Endothelial cell of umbilical vein (primary cell): ENCODE data around the gene GNG2. TPM values are rescaled to one million over a fixed set of nuclear protein-coding genes. Genes with fewer than 3 reads are reported as not detected.
A peak's percentile ranks its signal among the peaks of the same experiment; 100 is the strongest.

Source experiments
- BruUV-seq: library from RNA; stranded (reverse); fragments of 400-500 nt; replicated peaks from 2 replicates; lab custom pipeline; 2021; lab: Mats Ljungman, UMichigan
- CTCF ChIA-PET: fragments of 300-600, 350-600 bp; sonication (Branson Sonifier 250); formaldehyde crosslinking; loops from one replicate; lab custom pipeline; 2021; ENCODE audit warnings: antibody characterized with exemption, inconsistent platforms; lab: Charles Lee
- POLR2A ChIA-PET: fragments of 300-600, 350-600 bp; sonication (Branson Sonifier 250); formaldehyde crosslinking; loops from one replicate; lab custom pipeline; 2021; ENCODE audit warnings: antibody characterized with exemption, inconsistent platforms; lab: Charles Lee
- DNase-seq: peaks from one replicate; pipeline ENCODE4 v3.0.0-alpha.2; 2011; ENCODE audit warnings: low read depth, low spot score
- FAIRE-seq: peaks from 2 replicates; lab custom pipeline; 2011; peaks lifted over from hg19 to GRCh38; lab: Jason Lieb, UNC
- H2AFZ ChIP-seq: 2 replicates; pipeline ENCODE4 v1.6.0; 2012; ENCODE audit warnings: low read depth, low read length, control low read depth, inconsistent platforms
- H3K27ac ChIP-seq: 2 replicates; pipeline ENCODE4 v1.5.1; 2011; ENCODE audit warnings: low read depth, mild to moderate bottlenecking, control low read depth, low read length, moderate library complexity; ENCODE audit not compliant: insufficient read depth
- H3K27me3 ChIP-seq, 2 experiments: 2 replicates each; pipeline versions ENCODE4 v1.6.0 to v1.6.1; 2011; ENCODE audit warnings: low read length in 2 of 2, mixed read lengths in 1 of 2; ENCODE audit not compliant: control insufficient read depth in 2 of 2, insufficient read depth in 2 of 2
- H3K36me3 ChIP-seq, 2 experiments: 2 replicates in 1 of 2; 3 replicates in 1 of 2; pipeline ENCODE4 v1.5.1; 2011; ENCODE audit warnings: low read length in 2 of 2, mild to moderate bottlenecking in 1 of 2, moderate library complexity in 1 of 2; ENCODE audit not compliant: control insufficient read depth in 2 of 2, insufficient read depth in 2 of 2; ENCODE audit errors: extremely low read depth in 1 of 2
- H3K4me1 ChIP-seq: 3 replicates; pipeline ENCODE4 v1.5.1; 2011; ENCODE audit warnings: mild to moderate bottlenecking, low read length; ENCODE audit not compliant: control insufficient read depth, insufficient read depth; ENCODE audit errors: extremely low read depth
- H3K4me2 ChIP-seq: 2 replicates; pipeline ENCODE4 v1.6.1; 2011; ENCODE audit warnings: low read length, control low read depth, mixed read lengths; ENCODE audit not compliant: insufficient read depth
- H3K4me3 ChIP-seq, 3 experiments: fragments of 200-600 bp in 1 of 3; sonication (generic), shearing (Covaris generic) in 1 of 3; replicated peaks in 1 of 3; 2 replicates each; pipeline ENCODE4 v1.5.1; 2011 to 2016; ENCODE audit warnings: control low read depth in 3 of 3, low read length in 3 of 3, mild to moderate bottlenecking in 2 of 3, inconsistent platforms in 1 of 3, low read depth in 1 of 3, moderate library complexity in 1 of 3; ENCODE audit not compliant: insufficient read depth in 1 of 3
- H3K79me2 ChIP-seq: 2 replicates; pipeline ENCODE4 v1.6.0; 2012; ENCODE audit warnings: low read length, inconsistent platforms; ENCODE audit not compliant: control insufficient read depth, insufficient read depth
- H3K9ac ChIP-seq: replicated peaks from 2 replicates; pipeline ENCODE3; 2011; ENCODE audit warnings: low read length, control low read depth; ENCODE audit not compliant: insufficient read depth; ENCODE audit errors: extremely low read depth
- H3K9me1 ChIP-seq: replicated peaks from 3 replicates; pipeline ENCODE4 v1.6.0; 2011; ENCODE audit warnings: mild to moderate bottlenecking, low read length; ENCODE audit not compliant: control insufficient read depth, insufficient read depth; ENCODE audit errors: extremely low read depth
- H3K9me3 ChIP-seq: replicated peaks from 2 replicates; pipeline ENCODE4 v1.5.1; 2012; ENCODE audit warnings: low read length, inconsistent platforms; ENCODE audit not compliant: control insufficient read depth, insufficient read depth
- H4K20me1 ChIP-seq: replicated peaks from 2 replicates; pipeline ENCODE3; 2011; ENCODE audit warnings: mild to moderate bottlenecking, low read length; ENCODE audit not compliant: control insufficient read depth, insufficient read depth; ENCODE audit errors: extremely low read depth
- CTCF ChIP-seq, 2 donors: IDR thresholded peaks; 1 replicate in 1 of 2; 2 replicates in 1 of 2; pipeline ENCODE4 v1.5.1; 2011; ENCODE audit warnings: low read length in 2 of 2, mild to moderate bottlenecking in 2 of 2, moderate library complexity in 2 of 2, control low read depth in 1 of 2, inconsistent platforms in 1 of 2, low read depth in 1 of 2; ENCODE audit not compliant: insufficient read depth in 1 of 2; ENCODE audit errors: extremely low read depth in 1 of 2
- POLR2A ChIP-seq: IDR thresholded peaks from 2 replicates; pipeline ENCODE4 v1.6.1; 2012; ENCODE audit warnings: low read depth, mild to moderate bottlenecking, control low read depth, low read length
- POLR2AphosphoS5 ChIP-seq: IDR thresholded peaks from 2 replicates; pipeline ENCODE4 v1.6.1; 2012; ENCODE audit warnings: low read depth, mild to moderate bottlenecking, control low read depth, low read length, moderate library complexity; ENCODE audit not compliant: insufficient read depth
- dilution Hi-C: fragments of 300-500 bp; cut with MboI; formaldehyde crosslinking; loops from one replicate; pipeline ENCODE4 v1.15.0; 2019; ENCODE audit warnings: low sequenced_read_pairs; ENCODE audit not compliant: extremely low pct_ligation_motif_present
- intact Hi-C: fragments of 100-400 bp; cut with micrococcal nuclease; formaldehyde crosslinking; loops from one replicate; pipeline ENCODE4 v1.10.0; 2022
- polyA plus RNA-seq, 4 experiments: library from polyadenylated mRNA; depleted of rRNA in 3 of 4; stranded (reverse) in 3 of 4; unstranded in 1 of 4; fragments of >200 nt; gene quantifications; 2 replicates each; pipeline versions ENCODE4 v1.2.1 to v1.2.3, GENCODE V29; 2011 to 2012; ENCODE audit warnings: missing spikeins in 1 of 4
- total RNA-seq: library from RNA; stranded (reverse); gene quantifications from 2 replicates; pipeline ENCODE4 v1.2.3, GENCODE V29; 2021

The GNG2 gene
- total and polyA plus RNA-seq, 2 donors (not counting 3 experiments of a cell fraction or from before 2014, with no cell fraction given): not detected

GRCh38 chr14:51989293-51990234 is 129.2 kb downstream of the GNG2 start, which contains the start of gene RTRAF:
Gene RTRAF, plus strand, starts transcription at chr14:51989546. Its CDS starts 94 bp downstream, at chr14:51989640.
- Histone ChIP-seq H3K27ac (peak within 1 kb of the TSS; percentile 47), H3K9me3 (no peaks in the 10 kb centered on the region), H3K27me3 (peaks cover 7 to 9% of the 10 kb centered on the region in 2 experiments), H3K36me3 (peaks cover 2 to 6% of the 10 kb centered on the region in 2 experiments), H3K4me3 (peak within 1 kb of the TSS; percentile 57 to 87 (median 58)), H3K4me1 (peaks cover 14% of the 10 kb centered on the region), H3K79me2 (peaks cover 26% of the 10 kb centered on the region), H2AFZ (peak within 1 kb of the TSS; percentile 81), H3K9me1 (no peaks in the 10 kb centered on the region), H3K4me2 (peak within 1 kb of the TSS; percentile 92), H4K20me1 (no peaks in the 10 kb centered on the region), H3K9ac (peak within 1 kb of the TSS; percentile 74)
- dilution Hi-C loops: no loop called here
- ChIA-PET POLR2A (no interaction called here), CTCF (interaction anchor here (0.7 to 2.5 kb wide), 4 partner anchors 9 to 82 kb away, joined by 3 to 15 read pairs (median 4); partner anchors contain the start of gene NID2)
- peak; percentile 84 for FAIRE-seq
- TF ChIP-seq POLR2AphosphoS5: peak; percentile 75
- peak; percentile 84 for TF ChIP-seq POLR2A
- TF ChIP-seq CTCF (IDR thresholded peaks at IDR 0.05; ENCODE audit: extremely low read depth in 1 of 2, insufficient read depth in 1 of 2, low read depth in 1 of 2, low read length in 2 of 2): no peak
- TSS peak; percentile 65 for BruUV-seq
- intact Hi-C loops: loop anchor here (10.0 kb wide), 1 partner anchor 335 kb away; the partner anchor contains the start of gene FRMD6
- DNase-seq: peak; percentile 97
